Stimulated activated CD8-positive, alpha-beta memory T cell treated with anti-CD3 and anti-CD28 coated beads, Interleukin-12 subunit alpha, Interleukin-12 subunit beta, amount 100 ng/mL, for 1 hour (primary cell): ENCODE results near the gene TXN.
"Not testable (repeated sequence)": the region's sequence is repeated elsewhere in the genome, so short reads cannot be mapped to it uniquely, and the experiment has no call there.

Experiments
- DNase-seq: peaks from one replicate; pipeline ENCODE4 v3.0.0-alpha.2; 2020; ENCODE audit warnings: low read depth

TXN gene

GRCh38 chr9:110257097-110257841, 962 bp upstream of the TXN start:
- no peak for DNase-seq

- no peak for DNase-seq
Measured at GRCh38 chr9:110255463-110256379, 586 bp downstream of the TXN start.

- DNase-seq = no peak
Measured at GRCh38 chr9:110255034-110255462, 1.3 kb downstream of the TXN start.

GRCh38 chr9:110254500-110254899, 1.8 kb downstream of the TXN start:
- DNase-seq = no peak

- no peak for DNase-seq
Measured at GRCh38 chr9:110252509-110253139, 3.7 kb downstream of the TXN start.

GRCh38 chr9:110251770-110252169, 4.5 kb downstream of the TXN start:
- DNase-seq = not testable (repeated sequence)

- DNase-seq = no peak
Measured at GRCh38 chr9:110251212-110251611, 5.1 kb downstream of the TXN start.

- no peak for DNase-seq
Measured at GRCh38 chr9:110249603-110250002, 6.7 kb downstream of the TXN start.

- DNase-seq = no peak
Measured at GRCh38 chr9:110248361-110248760, 7.9 kb downstream of the TXN start.

- DNase-seq = no peak
Measured at GRCh38 chr9:110246214-110246613, 10.1 kb downstream of the TXN start.

- DNase-seq = no peak
Measured at GRCh38 chr9:110244616-110245015, 11.7 kb downstream of the TXN start.

- no peak for DNase-seq
Measured at GRCh38 chr9:110241858-110242321, 14.4 kb downstream of the TXN start.

GRCh38 chr9:110241260-110241857, 14.9 kb downstream of the TXN start:
- no peak for DNase-seq

- DNase-seq = no peak
Measured at GRCh38 chr9:110240198-110240597, 16.1 kb downstream of the TXN start.

GRCh38 chr9:110228321-110228720, 28.0 kb downstream of the TXN start:
- no peak for DNase-seq

- DNase-seq = no peak
Measured at GRCh38 chr9:110224583-110224982, 31.7 kb downstream of the TXN start.

GRCh38 chr9:110220809-110221208, 35.5 kb downstream of the TXN start:
- DNase-seq = no peak

GRCh38 chr9:110217656-110218099, 38.6 kb downstream of the TXN start:
- no peak for DNase-seq

GRCh38 chr9:110214586-110215355, 41.5 kb downstream of the TXN start:
- DNase-seq = no peak

- no peak for DNase-seq
Measured at GRCh38 chr9:110214090-110214489, 42.2 kb downstream of the TXN start.

GRCh38 chr9:110213413-110214044, 42.8 kb downstream of the TXN start:
- no peak for DNase-seq
